Middle frontal gyrus (tissue), 1 donor: ENCODE results near the gene DENND5A.
"Not testable (repeated sequence)": the region's sequence is repeated elsewhere in the genome, so short reads cannot be mapped to it uniquely, and the experiment has no call there.

ENCODE experiments used
- DNase-seq: peaks from one replicate; pipeline ENCODE4 v3.0.0-alpha.2; 2015; ENCODE audit warnings: low spot score; ENCODE audit errors: extremely low spot score

DENND5A gene

DNA sequence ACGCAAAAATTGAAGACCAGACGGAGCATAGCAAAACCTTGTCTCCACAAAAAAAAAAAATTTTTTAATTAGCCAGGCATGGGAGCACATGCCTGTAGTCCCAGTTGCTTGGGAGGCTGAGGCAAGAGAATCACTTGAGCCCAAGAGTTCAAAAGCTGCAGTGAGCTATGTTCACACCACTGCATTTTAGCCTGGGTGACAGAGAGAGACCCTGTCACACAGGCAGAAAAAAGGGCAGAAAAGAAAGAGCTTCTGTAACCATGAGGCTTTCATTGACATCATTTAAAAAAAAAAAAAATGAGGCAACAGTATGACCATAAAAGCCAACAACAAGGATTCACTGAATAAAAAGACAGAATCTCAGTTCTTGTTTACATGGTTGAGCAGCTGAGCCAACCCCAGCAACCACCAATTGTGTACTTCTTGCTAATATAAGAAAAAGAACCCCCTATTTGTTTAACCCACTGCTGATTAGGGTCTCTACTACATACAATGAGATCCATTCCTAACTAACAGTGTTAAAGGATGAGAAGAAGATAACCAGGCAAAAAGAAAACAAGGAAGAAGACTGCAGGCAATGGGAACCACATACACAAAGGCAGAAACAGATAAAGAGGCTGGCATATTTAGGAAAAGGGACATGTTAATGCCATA is 87.6 kb downstream of the DENND5A start:
- no peak for DNase-seq

DNA sequence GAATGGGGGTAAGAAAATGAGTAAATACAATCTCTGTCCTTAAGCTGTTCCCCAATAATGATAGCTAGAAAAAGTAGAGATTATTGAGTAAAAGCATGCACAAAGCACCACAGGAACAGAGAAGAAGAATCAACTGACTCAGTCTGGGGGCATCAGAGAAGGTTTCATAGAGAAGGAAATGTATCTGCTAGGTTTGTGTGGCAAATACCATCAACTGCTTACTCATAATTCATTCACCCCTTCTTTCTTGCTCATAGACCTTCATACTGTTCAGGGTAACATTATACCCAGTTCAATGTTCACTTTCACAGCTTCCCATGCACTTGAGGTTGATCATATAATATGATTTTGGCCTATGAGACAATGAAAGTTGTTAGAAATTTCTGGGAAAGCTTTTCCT is 88.6 kb downstream of the DENND5A start:
- no peak for DNase-seq

DNA sequence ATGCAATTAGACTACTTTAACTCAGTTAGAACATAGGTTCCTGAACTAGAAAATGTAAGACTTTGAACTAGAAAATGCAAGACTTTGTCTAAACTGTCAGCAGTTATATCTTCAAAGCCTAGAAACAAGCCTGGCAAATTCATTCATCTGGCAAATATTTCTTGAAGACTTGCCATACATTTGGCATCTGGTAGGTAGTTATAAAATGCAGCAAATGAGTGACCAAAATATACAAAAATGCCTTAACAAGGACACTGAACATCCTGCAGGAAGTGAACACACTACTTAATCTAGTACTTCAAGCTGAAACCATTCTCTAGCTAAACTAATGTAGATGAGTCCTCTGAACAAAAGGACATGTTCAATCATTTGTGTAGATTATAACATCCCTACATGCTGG is 89.0 kb downstream of the DENND5A start:
- no peak for DNase-seq

DNA sequence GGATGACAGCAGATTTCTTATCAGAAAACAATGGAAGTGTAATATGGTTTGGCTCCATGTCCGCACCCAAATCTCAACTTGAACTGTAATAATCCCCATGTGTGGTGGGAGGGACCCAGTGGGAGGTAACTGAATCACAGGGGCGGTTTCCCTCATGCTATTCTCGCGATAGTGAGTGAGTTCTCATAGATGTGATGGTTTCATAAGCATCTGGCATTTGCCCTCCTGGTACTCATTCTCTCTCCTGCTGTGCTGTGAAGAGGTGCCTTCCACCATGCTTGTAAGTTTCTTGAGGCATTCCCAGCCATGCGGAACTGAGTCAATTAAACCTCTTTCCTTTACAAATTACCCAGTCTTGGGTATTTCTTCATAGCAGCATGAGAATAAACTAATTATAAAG is 92.8 kb downstream of the DENND5A start:
- DNase-seq: no peak

DNA sequence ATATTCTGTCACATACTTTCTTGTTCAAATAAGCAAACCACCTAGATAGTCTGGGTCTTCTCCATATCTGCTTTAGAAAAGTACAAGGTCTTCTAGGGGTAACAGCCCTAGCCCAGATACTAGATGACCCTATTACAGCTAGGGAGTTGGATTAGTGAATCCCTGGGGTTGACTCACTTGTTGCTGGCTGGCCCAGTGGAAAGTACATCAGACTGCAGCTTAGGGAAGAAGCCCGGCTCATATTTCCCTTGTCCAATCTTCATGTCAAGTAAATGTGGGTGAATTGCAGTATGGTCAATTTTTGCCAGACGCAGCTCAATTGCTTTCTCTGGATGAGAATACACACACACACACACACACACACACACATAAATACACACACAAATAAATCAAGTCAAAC is 94.7 kb downstream of the DENND5A start:
- DNase-seq: no peak

DNA sequence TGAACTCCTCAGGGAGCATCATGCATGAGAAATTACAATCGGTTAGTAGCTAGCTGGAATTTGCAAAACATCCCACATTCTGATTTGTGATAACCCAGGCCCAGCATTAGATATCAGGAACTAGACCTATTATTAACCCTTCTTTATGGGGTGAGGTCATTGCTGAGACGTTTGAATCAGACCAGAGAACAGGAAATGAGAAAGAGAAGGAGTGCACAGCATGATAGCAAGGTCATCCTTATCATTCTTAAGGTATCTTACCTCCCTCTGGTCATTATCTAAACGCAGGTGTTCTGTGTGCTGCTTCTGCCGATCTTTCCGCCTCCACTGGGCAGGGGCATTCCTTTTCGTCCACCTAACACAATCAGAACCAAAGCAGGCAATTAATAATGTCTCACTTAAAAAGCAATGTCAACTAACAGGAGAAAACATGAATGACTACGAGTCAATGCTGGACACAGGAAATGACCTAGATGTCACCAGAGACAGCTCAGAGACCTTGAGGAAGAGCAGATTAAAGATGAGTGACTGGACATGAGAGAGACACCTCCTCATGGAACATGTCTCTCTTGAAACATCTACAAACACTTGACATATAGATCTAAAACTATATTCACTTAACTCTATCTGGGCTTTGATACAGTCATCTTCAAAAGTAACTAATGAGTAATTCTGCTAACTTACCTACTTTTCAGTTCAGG is 95.4 kb downstream of the DENND5A start:
- DNase-seq: no peak

DNA sequence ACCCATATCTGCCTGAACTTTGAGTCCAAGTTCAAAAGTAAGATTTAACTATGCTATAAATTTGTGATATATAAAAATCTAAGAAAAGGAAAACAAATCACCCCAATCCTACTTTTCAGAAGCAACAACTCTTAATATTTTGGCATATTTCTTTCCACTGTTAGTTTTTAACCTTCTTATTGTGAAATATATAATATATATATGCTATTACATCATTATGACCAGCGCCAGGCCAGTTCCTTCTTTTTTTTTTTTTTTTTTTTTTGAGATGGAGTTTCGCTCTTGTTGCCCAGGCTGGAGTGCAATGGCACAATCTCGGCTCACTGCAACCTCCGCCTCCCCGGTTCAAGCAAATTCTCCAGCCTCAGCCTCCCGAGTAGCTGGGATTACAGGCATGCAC is 103.2 kb downstream of the DENND5A start:
- DNase-seq: not testable (repeated sequence)

DNA sequence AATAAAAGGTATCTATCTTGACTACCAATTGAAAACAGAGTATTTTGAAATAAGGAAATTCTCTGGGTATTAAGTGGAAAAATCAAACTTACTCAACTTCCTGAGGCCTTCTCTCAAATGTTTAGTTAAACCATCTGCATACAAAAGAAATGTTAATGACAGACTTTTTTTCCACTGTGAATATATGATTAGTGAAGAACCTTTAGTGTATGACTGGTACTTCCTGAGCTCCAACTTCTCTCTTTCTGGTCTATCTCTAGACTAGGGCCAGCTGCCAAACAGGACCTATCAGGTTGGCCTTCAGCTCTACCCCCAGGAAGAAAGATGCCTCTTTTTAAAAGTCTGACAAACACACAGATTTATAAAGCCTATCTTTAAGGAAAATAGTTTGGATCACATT is 105.0 kb downstream of the DENND5A start:
- no peak for DNase-seq

DNA sequence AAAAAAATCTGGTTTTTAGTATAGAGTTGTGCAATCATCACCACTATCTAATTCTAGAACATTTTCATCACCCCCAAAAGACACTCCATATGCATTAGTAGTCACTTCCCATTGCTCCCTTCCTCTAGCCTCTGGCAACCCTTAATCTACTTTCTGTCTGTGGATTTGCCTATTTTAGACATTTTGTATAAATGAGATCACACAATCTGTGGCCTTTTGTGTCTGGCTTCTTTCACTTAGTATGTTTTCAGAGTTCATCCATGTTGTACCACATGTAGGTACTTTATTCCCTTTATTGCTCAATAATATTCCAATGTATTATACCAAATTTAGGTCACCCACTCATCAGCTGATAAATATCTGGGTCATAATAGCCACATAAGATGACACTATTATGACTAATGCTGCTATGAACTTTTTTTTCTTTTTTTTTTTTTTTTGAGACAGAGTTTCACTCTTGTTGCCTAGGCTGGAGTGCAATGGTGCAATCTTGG is 106.2 kb downstream of the DENND5A start:
- no peak for DNase-seq

DNA sequence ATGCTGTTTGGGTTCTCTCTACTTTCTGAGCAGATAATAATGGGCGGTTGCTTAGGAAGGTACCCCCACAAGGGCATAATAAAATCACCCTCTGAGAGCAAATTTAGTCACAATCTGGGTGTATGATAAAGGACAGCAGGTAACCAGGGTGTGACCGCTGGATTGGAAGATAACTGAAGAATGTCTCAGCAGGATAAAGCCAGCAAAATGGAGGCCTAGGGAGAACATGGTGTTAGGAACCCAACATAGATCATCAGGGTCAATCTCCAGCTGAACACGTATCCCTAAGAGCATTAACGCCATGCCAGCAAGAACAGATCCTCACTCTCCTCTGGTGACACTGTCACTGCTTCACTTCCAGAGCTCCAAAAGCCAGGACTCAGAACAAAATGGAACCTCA is 109.2 kb downstream of the DENND5A start:
- no peak for DNase-seq

DNA sequence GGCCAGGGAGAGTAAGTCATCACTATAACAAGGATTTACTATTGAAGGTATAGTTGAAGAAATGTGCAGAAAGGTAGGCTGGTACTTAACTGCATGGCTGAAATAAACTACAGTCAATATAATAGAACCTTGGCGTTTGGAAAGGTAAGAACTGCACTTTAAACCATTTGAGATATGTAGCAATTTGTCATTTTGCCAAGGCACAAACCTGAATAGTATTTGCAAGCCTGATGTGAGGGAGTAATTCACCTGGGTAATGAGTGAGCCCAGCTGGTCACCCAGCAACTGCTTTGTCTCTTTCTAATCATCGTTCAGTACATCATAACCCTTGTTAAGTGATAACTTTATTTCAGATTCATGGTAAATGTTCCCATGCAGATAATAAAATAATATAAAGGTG is 111.5 kb downstream of the DENND5A start:
- DNase-seq: no peak

DNA sequence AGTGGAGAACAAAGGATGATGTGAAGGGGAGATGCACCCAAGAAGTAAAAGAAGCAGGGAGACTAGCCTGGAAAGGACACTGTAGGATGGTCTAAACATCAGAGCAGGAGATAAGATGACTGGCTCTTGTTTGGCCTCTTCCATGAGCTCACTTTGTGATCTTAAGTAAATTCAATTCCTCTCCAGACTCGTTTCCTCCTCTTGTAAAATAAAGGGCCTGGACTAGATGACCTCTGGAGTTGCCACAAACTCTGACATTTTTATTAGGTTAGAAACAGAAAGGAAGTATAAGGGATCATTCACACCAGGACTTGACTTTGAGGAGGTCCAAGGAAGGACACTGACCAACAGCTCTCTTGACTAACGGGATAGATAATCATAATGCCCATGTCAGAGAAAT is 113.5 kb downstream of the DENND5A start:
- no peak for DNase-seq

DNA sequence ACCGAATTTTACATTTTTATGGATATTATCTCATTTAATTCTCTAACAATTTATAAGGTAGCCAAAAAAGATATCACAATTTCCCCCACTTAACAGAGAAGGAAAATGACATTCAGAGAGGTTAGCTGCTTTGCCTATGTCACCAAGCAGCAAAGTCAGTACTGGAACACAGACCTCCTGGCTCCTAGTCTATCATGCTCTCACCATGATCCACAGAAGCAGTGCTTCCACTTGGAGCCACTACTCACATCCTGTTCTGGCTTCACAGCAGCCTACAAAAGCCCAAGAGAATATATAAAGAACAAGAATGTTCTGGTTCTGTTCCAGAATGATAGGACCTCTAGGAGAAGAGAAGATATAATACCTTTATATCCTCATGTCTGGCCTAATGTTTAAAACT is 114.2 kb downstream of the DENND5A start:
- no peak for DNase-seq

DNA sequence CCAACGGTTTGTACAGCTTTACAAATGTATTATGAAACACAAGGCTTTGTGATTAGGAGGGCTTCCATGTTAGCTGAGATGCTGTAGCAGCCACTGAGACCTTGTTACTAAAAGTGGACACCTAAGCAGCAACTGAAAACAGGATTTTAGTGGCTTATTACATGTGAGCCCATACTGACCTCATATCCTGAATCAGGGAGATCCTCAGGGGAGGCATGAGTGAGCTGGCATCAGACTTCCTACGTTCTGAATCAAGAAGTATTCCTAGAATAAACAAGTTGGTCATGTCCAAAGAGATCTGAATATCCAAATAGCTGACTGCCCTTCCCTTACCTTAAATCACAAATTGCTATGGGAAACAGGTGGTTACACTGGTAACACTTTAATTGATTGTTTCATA is 114.6 kb downstream of the DENND5A start:
- no peak for DNase-seq

DNA sequence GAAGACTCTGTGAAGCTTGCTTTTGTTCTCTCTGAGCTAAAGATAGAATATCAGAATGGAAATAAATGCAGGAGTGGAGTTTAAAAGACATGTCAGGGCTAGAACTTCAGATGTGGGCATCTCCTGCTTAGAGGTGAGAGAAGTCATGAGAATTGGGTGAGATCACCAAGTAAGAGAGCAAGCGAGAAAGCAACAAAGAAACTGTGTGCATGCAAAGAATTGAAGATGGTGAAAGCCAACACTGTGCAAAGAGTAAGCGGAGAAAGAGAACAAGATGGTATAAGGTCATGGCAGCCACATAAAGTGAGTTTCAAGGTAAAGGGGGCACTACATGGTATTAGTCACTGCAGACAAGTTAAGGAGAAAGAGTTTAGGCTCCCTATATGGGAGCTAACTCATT is 116.4 kb downstream of the DENND5A start:
- DNase-seq: no peak

DNA sequence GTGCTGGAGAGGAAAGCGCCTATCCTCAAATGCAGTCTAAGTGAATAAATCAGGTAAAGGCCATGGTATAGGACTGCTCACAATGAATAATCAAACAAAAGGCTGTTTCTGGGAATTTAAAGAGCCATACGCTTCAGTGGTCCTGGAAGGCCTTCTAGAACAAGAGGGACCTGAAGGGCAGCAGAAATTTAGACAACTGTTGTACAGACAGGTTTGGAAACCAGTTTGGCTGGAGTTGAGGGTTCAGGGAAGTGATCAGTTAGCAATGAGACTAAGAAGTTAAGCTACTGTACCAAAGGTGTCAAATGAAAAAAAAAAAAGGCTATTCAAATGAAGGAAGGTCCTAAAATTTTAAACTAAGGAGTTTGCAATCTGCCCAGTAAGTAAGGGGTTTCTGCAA is 117.1 kb downstream of the DENND5A start:
- DNase-seq: no peak

DNA sequence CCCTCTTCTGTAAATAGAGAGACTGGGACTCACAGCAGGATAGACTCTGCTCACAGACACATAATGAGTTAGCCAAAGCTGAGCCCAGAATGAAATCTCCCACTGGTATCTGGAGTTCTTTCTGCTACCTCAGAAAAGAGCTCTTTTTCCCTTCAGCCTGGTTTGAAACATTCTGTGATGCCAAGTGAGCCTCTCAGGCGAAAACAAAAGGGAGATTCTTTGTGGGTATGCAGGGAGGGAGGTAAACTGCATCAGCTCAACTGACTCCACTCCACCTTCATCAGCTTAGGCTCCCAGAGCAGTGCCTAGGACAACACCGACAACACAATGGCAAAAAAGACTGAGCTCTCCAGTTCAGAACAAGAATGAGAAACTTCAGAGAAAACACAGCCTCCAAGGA is 118.7 kb downstream of the DENND5A start:
- DNase-seq: no peak

DNA sequence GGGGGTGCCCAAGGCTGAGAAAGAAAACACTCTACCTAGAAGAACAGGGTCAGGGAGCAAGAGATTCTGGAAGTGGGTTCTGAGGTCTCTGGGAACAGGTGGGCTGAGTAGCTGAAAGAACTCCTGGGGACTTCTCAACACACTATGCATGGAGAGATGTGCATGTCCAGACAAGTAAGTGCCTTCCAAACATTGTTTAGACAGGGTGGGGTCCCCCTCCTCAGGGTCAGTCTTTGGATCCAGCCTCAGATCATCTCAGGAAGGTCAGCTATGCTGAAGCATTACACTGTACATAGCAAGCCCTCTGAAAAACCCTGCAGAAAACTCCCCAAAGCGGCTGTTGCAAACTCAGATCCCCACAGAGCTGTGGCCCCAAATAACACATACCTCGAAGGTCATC is 119.9 kb downstream of the DENND5A start:
- no peak for DNase-seq

DNA sequence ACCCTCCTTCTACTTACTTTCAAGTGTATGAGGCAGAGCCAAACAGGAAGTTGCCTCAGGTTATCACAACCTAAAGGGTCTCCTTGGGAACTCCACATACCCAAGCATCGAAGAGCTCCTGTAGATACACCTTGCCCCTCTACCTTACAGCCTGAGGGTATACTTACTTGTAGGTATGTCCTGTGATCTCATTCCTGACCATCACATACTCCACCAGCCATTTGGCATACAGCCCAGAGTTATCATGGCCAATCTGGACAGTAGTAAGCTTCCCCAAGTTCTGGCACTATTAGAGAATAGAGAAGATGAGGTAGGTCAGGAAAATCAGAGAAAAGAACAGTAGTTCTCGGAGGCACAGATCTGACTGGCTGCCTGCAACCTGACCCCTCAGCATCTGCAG is 120.3 kb downstream of the DENND5A start:
- DNase-seq: no peak

DNA sequence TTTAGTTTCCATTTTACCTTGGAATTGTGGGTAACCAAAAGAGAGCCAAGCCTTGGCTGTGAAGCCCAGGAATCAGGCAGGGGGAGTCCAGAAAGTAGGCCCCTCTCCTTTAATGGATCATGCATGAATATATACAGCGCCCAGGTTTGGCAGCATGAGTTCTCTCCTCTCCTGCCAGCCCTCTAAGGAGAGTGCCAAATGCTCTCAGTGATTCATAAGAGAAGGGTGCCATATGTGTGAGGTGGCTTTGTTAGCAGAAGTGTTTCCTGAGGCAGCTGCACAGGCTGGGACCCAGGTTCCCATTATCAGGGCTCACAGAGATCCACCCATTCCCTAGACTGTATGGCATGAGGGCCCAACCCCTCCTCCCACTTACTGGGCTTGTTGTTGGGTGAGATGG is 121.4 kb downstream of the DENND5A start:
- no peak for DNase-seq

DNA sequence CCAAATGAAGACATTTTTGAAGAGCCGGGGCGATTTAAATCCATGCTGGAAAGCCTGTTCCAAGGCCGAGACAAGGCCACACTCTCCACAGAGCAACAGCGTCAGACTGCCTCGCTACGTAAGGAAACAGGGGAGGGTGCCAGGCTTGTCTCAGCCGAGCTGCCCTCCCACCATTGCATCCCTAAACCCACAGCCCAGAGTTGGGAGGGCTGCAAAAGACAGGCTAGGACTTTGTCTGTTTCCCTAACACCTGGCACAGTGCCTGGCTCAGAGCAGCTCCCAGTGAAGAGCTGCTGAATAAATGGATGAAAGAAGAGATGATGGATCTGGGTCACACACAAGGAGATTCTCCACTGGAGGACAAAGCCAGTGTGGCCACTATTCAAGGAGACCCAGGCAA is 122.4 kb downstream of the DENND5A start:
- DNase-seq: peak; percentile 50

DNA sequence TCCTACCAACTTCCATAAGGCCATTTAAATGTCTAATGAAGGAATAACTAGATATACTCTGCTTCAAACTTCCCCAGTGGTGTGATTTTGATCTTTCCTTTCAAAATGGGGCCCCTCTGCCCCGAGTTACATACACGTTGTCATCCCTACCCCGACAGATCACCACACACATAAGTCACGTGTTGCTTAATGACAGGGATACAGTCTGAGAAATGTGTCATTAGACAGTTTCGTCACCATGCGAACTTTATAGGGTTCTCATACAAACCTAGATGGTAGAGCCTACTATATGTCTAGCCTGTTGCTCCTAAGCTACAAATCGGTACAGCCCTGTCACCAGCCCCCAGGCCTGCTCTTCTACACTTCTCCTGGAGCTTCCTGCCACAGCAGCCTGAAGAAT is 124.0 kb downstream of the DENND5A start:
- no peak for DNase-seq

DNA sequence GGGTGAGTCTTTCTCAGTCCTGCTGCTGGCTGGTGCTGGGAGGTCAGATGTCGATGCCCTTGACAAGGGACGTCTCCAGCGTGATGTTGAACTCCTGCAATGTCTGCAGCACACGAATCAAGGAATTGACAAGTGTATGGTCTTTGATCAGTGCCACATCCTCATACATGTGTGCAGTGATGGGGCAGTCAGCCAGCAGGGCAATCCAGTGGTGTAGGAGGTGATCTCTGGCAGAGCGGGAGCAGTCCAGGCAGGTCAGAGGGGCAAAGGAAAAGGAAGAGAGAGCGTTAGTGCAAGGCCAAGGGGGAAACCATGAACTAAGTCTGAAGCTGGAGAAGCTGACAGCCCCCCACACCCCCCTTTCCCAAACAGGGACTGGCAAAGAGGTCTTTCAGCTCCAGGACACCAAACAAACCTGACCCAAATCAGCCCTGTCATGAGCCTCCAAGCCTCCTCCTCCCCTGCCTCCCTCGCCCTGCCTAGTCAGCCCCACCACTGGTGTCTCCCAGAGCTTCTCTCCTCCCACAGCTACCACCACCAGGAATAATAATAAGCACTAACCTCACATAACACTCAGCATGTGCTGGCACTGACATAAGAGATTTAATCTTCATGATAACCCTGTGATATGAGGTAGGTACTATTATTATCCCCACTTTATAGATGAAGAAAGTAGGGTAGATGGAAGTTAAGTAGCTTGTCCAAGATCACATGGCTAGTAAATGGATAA is 125.4 kb downstream of the DENND5A start:
- no peak for DNase-seq
